Endometrial microvascular endothelial cells (primary cell): ENCODE results near the gene CIRBP. TPM values are rescaled to one million over a fixed set of nuclear protein-coding genes. Genes with fewer than 3 reads are reported as not detected.
"Not testable (repeated sequence)": the region's sequence is repeated elsewhere in the genome, so short reads cannot be mapped to it uniquely, and the experiment has no call there.

Experiments
- in situ Hi-C: cut with HindIII; loops from 2 replicates; pipeline ENCODE4 v1.10.0; 2017; ENCODE audit warnings: low sequenced_read_pairs, low pct_unique_long_range_greater_than_20kb; ENCODE audit errors: inconsistent ontology term
- total RNA-seq: library from RNA; depleted of rRNA; stranded (reverse); fragments of >200 nt; gene quantifications from one replicate; pipeline ENCODE4 v1.2.3, GENCODE V29; 2015; ENCODE audit errors: inconsistent ontology term

CIRBP gene
- total RNA-seq, 1 donor from 2014 or later: 235 TPM

GRCh38 chr19:1315470-1316166 is 46.5 kb downstream of the CIRBP start:
- in situ Hi-C loops: no loop called here

GRCh38 chr19:1316466-1316865 is 47.3 kb downstream of the CIRBP start:
- in situ Hi-C loops: no loop called here

GRCh38 chr19:1317274-1318003 is 48.3 kb downstream of the CIRBP start:
- in situ Hi-C loops: no loop called here

GRCh38 chr19:1318678-1319471 is 49.7 kb downstream of the CIRBP start:
- in situ Hi-C loops: no loop called here

GRCh38 chr19:1320282-1320650 is 51.1 kb downstream of the CIRBP start:
- in situ Hi-C loops: not testable (repeated sequence)

GRCh38 chr19:1321539-1321938 is 52.4 kb downstream of the CIRBP start:
- in situ Hi-C loops: no loop called here

GRCh38 chr19:1322198-1322981 is 53.3 kb downstream of the CIRBP start:
- in situ Hi-C loops: no loop called here

- in situ Hi-C loops: no loop called here
These were observed 55.2 kb downstream of the CIRBP start for GRCh38 chr19:1324249-1324805.

Other genes with a start within 250 kb of the CIRBP start
- 124 TPM for gene TMEM259, start 248.2 kb upstream of the CIRBP start, total RNA-seq
- not detected for gene RNU6-2, start 247.8 kb upstream of the CIRBP start, total RNA-seq
- 237 TPM for gene CNN2, start 242.7 kb upstream of the CIRBP start, total RNA-seq
- 1.8 TPM for gene ABCA7, start 229.2 kb upstream of the CIRBP start, total RNA-seq
- 14.0 TPM for gene ARHGAP45, start 202.2 kb upstream of the CIRBP start, total RNA-seq
- 304 TPM for gene POLR2E, start 174.0 kb upstream of the CIRBP start, total RNA-seq
- gene GPX4, start 165.3 kb upstream of the CIRBP start, total RNA-seq: 459 TPM
- 33.0 TPM for gene SBNO2, start 95.1 kb upstream of the CIRBP start, total RNA-seq
- 67.1 TPM for gene STK11, start 63.6 kb upstream of the CIRBP start, total RNA-seq
- 0.74 TPM for gene CBARP, start 31.3 kb upstream of the CIRBP start, total RNA-seq
- 75.4 TPM for gene ATP5F1D, start 27.6 kb upstream of the CIRBP start, total RNA-seq
- 13.8 TPM for gene MIDN, start 20.7 kb upstream of the CIRBP start, total RNA-seq
- 83.3 TPM for gene FAM174C, start 6.2 kb downstream of the CIRBP start, total RNA-seq
- gene EFNA2, start 16.5 kb downstream of the CIRBP start, total RNA-seq: not detected
- gene NDUFS7, start 114.6 kb downstream of the CIRBP start, total RNA-seq: 113 TPM
- gene GAMT, start 132.2 kb downstream of the CIRBP start, total RNA-seq: 5.3 TPM
- 83.8 TPM for gene DAZAP1, start 138.3 kb downstream of the CIRBP start, total RNA-seq
- 3,355 TPM for gene RPS15, start 169.1 kb downstream of the CIRBP start, total RNA-seq
- not detected for gene APC2, start 180.8 kb downstream of the CIRBP start, total RNA-seq
- gene C19orf25, start 209.9 kb downstream of the CIRBP start, total RNA-seq: 28.2 TPM
- not detected for gene PCSK4, start 221.0 kb downstream of the CIRBP start, total RNA-seq
- gene REEP6, start 221.8 kb downstream of the CIRBP start, total RNA-seq: 1.9 TPM
- not detected for gene ADAMTSL5, start 243.7 kb downstream of the CIRBP start, total RNA-seq